Measurements from ENCODE around the gene MMAB. TPM values are rescaled to one million over a fixed set of nuclear protein-coding genes. Genes with fewer than 3 reads are reported as not detected.

Gene MMAB
- total RNA-seq, 1 donor from 2014 or later = 26.4 TPM

DNA sequence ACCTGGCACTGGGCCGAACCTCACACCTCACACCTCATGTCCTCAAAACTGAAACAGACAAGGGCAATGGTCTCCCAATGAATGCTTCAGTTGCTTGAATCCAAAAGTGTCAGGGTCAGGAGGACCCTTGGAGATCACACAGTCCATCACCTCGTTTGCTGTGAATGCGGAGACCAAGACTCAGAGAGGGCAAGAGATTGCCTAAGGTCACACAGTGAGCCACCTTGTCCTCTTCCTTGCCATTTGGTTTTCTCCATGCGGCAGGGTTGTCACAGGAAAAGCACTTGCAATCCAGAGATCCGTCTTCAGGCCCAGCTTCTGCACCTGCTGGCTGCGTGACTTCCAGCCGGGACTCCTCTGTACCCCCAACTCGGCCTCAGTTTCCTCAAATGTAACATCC, 28.3 kb upstream of the MMAB start:
- TF ChIP-seq, protein P1, sequence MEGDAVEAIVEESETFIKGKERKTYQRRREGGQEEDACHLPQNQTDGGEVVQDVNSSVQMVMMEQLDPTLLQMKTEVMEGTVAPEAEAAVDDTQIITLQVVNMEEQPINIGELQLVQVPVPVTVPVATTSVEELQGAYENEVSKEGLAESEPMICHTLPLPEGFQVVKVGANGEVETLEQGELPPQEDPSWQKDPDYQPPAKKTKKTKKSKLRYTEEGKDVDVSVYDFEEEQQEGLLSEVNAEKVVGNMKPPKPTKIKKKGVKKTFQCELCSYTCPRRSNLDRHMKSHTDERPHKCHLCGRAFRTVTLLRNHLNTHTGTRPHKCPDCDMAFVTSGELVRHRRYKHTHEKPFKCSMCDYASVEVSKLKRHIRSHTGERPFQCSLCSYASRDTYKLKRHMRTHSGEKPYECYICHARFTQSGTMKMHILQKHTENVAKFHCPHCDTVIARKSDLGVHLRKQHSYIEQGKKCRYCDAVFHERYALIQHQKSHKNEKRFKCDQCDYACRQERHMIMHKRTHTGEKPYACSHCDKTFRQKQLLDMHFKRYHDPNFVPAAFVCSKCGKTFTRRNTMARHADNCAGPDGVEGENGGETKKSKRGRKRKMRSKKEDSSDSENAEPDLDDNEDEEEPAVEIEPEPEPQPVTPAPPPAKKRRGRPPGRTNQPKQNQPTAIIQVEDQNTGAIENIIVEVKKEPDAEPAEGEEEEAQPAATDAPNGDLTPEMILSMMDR (IDR thresholded peaks at IDR 0.05; ENCODE audit: unreplicated experiment) = no peak
- no peak for DNase-seq (ENCODE audit: low spot score in 2 of 2, unreplicated experiment in 2 of 2)
- Mint-ChIP-seq H3K27me3 (ENCODE audit: low read depth) (no peaks in the 10 kb centered on the region), H3K36me3 (no peaks in the 10 kb centered on the region), H3K4me3 (no peak overlapping the region), H3K27ac (no peak overlapping the region), H3K9me3 (no peaks in the 10 kb centered on the region), H3K4me1 (peaks cover 10% of the 10 kb centered on the region)

DNA sequence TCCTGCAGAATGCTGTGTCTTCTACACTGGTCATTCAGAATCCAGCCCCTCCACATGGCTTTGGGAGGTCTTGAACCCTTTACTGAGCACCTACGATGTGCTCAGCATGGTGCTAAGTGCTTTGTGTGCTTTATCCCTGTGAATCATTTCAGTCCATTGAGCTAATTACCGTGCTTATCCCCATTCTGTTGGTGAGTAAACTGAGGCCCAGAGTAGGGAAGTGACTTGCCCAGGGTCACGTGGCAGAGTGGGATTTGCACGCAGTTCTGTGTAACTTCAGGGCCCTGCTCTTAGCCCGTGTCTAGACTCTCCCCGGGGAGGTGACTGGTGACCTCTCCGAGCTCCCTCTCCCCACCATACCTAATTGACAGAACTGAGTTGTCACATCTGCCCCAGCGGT, 27.7 kb upstream of the MMAB start:
- H3K27ac Mint-ChIP-seq = no peak overlapping the region
- H3K4me1 Mint-ChIP-seq = peaks cover 8% of the 10 kb centered on the region
- H3K4me3 Mint-ChIP-seq = no peak overlapping the region
- TF ChIP-seq, protein P1 (IDR thresholded peaks at IDR 0.05; ENCODE audit: unreplicated experiment) = no peak
- no peak for DNase-seq (ENCODE audit: low spot score in 2 of 2, unreplicated experiment in 2 of 2)
- no peaks in the 10 kb centered on the region for H3K27me3 Mint-ChIP-seq (ENCODE audit: low read depth)
- no peaks in the 10 kb centered on the region for H3K9me3 Mint-ChIP-seq
- no peaks in the 10 kb centered on the region for H3K36me3 Mint-ChIP-seq

GRCh38 chr12:109600481-109600880, 27.2 kb upstream of the MMAB start:
- DNase-seq (ENCODE audit: low spot score in 2 of 2, unreplicated experiment in 2 of 2) = no peak
- Mint-ChIP-seq H3K27ac (no peak overlapping the region), H3K9me3 (no peaks in the 10 kb centered on the region), H3K36me3 (no peaks in the 10 kb centered on the region), H3K4me3 (no peak overlapping the region), H3K4me1 (peaks cover 8% of the 10 kb centered on the region), H3K27me3 (ENCODE audit: low read depth) (no peaks in the 10 kb centered on the region)
- TF ChIP-seq, protein P1 (IDR thresholded peaks at IDR 0.05; ENCODE audit: unreplicated experiment) = no peak

- Mint-ChIP-seq H3K4me3 (no peak overlapping the region), H3K36me3 (no peaks in the 10 kb centered on the region), H3K27me3 (ENCODE audit: low read depth) (no peaks in the 10 kb centered on the region), H3K9me3 (no peaks in the 10 kb centered on the region), H3K27ac (no peak overlapping the region), H3K4me1 (peaks cover 8% of the 10 kb centered on the region)
- TF ChIP-seq, protein P1 (IDR thresholded peaks at IDR 0.05; ENCODE audit: unreplicated experiment) = no peak
- DNase-seq (ENCODE audit: low spot score in 2 of 2, unreplicated experiment in 2 of 2) = no peak
Observed at GRCh38 chr12:109599087-109599486, 25.8 kb upstream of the MMAB start.

- TF ChIP-seq, protein P1 (IDR thresholded peaks at IDR 0.05; ENCODE audit: unreplicated experiment) = no peak
Observed at GRCh38 chr12:109598428-109598854, 25.1 kb upstream of the MMAB start.

More at GRCh38 chr12:109598428-109598854, 25.1 kb upstream of the MMAB start:
- no peaks in the 10 kb centered on the region for H3K9me3 Mint-ChIP-seq
- peaks cover 8% of the 10 kb centered on the region for H3K4me1 Mint-ChIP-seq
- no peaks in the 10 kb centered on the region for H3K36me3 Mint-ChIP-seq
- H3K27me3 Mint-ChIP-seq (ENCODE audit: low read depth) = no peaks in the 10 kb centered on the region
- DNase-seq (ENCODE audit: low spot score in 2 of 2, unreplicated experiment in 2 of 2) = no peak
- H3K27ac Mint-ChIP-seq = no peak overlapping the region
- no peak overlapping the region for H3K4me3 Mint-ChIP-seq
